Measurements from ENCODE around the gene TTC17. TPM values are rescaled to one million over a fixed set of nuclear protein-coding genes. Genes with fewer than 3 reads are reported as not detected.

The TTC17 gene
- total RNA-seq, 2 experiments from 2014 or later = 71.3 to 84.2 TPM

- no TSS peak for BruUV-seq (replicated peaks)
- H3K36me3 ChIP-seq (ENCODE audit: insufficient read depth, low read length) = peaks cover 99% of the 10 kb centered on the region
- TF ChIP-seq EZH2phosphoT487 (IDR thresholded peaks at IDR 0.05; ENCODE audit: borderline replicate concordance, low read depth, low read length) (no peak), CTCF (conservative IDR thresholded peaks at IDR 0.05; ENCODE audit: low read length) (no peak)
- H3K9me2 ChIP-seq (ENCODE audit: insufficient read depth, low read length) = no peaks in the 10 kb centered on the region
- ChIA-PET POLR2A (no interaction called here), CTCF (ENCODE audit: unreplicated experiment) (no interaction called here)
- DNase-seq (ENCODE audit: low spot score) = no peak
- no peak overlapping the region for H3K4me3 ChIP-seq (ENCODE audit: low read depth, low read length, poor library complexity, severe bottlenecking)
- H3K9me3 ChIP-seq (ENCODE audit: low read length) = no peaks in the 10 kb centered on the region
- no peaks in the 10 kb centered on the region for H3K4me1 ChIP-seq (ENCODE audit: insufficient read depth, low read length, poor library complexity, severe bottlenecking)
- no peaks in the 10 kb centered on the region for H3K79me2 ChIP-seq (ENCODE audit: insufficient read depth, low read depth, low read length)
- intact Hi-C loops (cut with micrococcal nuclease; ENCODE audit: unreplicated experiment) = no loop called here
- no peaks in the 10 kb centered on the region; the same call in 1 of the 2 replicates for H4K20me1 ChIP-seq (ENCODE audit: insufficient read depth, low read length)
- no peak overlapping the region for H3K4me2 ChIP-seq (ENCODE audit: low read length)
- H3K27ac ChIP-seq (ENCODE audit: low read depth, low read length, poor library complexity, severe bottlenecking) = no peak overlapping the region
- no peak overlapping the region for H2AFZ ChIP-seq (ENCODE audit: low read length)
Observed at GRCh38 chr11:43447151-43447550, 88.4 kb downstream of the TTC17 start.

GRCh38 chr11:43458486-43458885 lies 99.8 kb downstream of the TTC17 start:
- CTCF ChIA-PET (ENCODE audit: unreplicated experiment) = no interaction called here
- no TSS peak for BruUV-seq (replicated peaks)

More at GRCh38 chr11:43458486-43458885, 99.8 kb downstream of the TTC17 start:
- POLR2A ChIA-PET = interaction anchor here (0.7 to 0.8 kb wide), 2 partner anchors 8 to 15 kb away, joined by 3 to 4 read pairs; no protein-coding TSS in a partner anchor
- no peaks in the 10 kb centered on the region for H3K79me2 ChIP-seq (ENCODE audit: insufficient read depth, low read depth, low read length)
- no peak for DNase-seq (ENCODE audit: low spot score)
- H3K4me2 ChIP-seq (ENCODE audit: low read length) = no peak overlapping the region
- intact Hi-C loops (cut with micrococcal nuclease; ENCODE audit: unreplicated experiment) = no loop called here
- no peak overlapping the region for H3K4me3 ChIP-seq (ENCODE audit: low read depth, low read length, poor library complexity, severe bottlenecking)
- no peak overlapping the region for H2AFZ ChIP-seq (ENCODE audit: low read length)
- H3K27ac ChIP-seq (ENCODE audit: low read depth, low read length, poor library complexity, severe bottlenecking) = no peak overlapping the region
- TF ChIP-seq EZH2phosphoT487 (IDR thresholded peaks at IDR 0.05; ENCODE audit: borderline replicate concordance, low read depth, low read length) (no peak), CTCF (conservative IDR thresholded peaks at IDR 0.05; ENCODE audit: low read length) (no peak)
- no peaks in the 10 kb centered on the region for H4K20me1 ChIP-seq (ENCODE audit: insufficient read depth, low read length)
- H3K36me3 ChIP-seq (ENCODE audit: insufficient read depth, low read length) = peaks cover 80% of the 10 kb centered on the region
- no peaks in the 10 kb centered on the region for H3K9me2 ChIP-seq (ENCODE audit: insufficient read depth, low read length)
- H3K4me1 ChIP-seq (ENCODE audit: insufficient read depth, low read length, poor library complexity, severe bottlenecking) = no peaks in the 10 kb centered on the region
- H3K9me3 ChIP-seq (ENCODE audit: low read length) = no peaks in the 10 kb centered on the region

All from OCI-LY7 (cell line).